T-helper 1 cell (primary cell): ENCODE data around the gene ACAD9.

Experiments
- DNase-seq, 5 donors: peaks; one replicate each; pipeline ENCODE4 v3.0.0-alpha.2; 2012 to 2020

Gene ACAD9

GRCh38 chr3:128942161-128942952 lies 62.9 kb downstream of the ACAD9 start:
- no peak for DNase-seq

GRCh38 chr3:128945041-128945877 lies 65.8 kb downstream of the ACAD9 start:
- DNase-seq: no peak

- DNase-seq: no peak
Observed at GRCh38 chr3:128945878-128946175, 66.4 kb downstream of the ACAD9 start.

- no peak for DNase-seq
Observed at GRCh38 chr3:128946411-128946810, 67.0 kb downstream of the ACAD9 start.

- DNase-seq: no peak
Observed at GRCh38 chr3:128949158-128949557, 69.7 kb downstream of the ACAD9 start.

- DNase-seq: peak in 1 of 5 donors; percentile 24
Observed at GRCh38 chr3:128950223-128950938, 71.0 kb downstream of the ACAD9 start.

GRCh38 chr3:128956440-128956839 lies 77.0 kb downstream of the ACAD9 start:
- DNase-seq: no peak
